ENCODE measurements around the gene INPP5F.

INPP5F gene

GRCh38 chr10:119742947-119743648, 17.2 kb downstream of the INPP5F start:
- peaks cover 16% of the 10 kb centered on the region for H3K79me2 ChIP-seq (ENCODE audit: insufficient read depth, low read length)

GRCh38 chr10:119747940-119748339, 22.1 kb downstream of the INPP5F start:
- no peak overlapping the region for H3K4me3 ChIP-seq (ENCODE audit: insufficient read depth, low read length, poor library complexity, severe bottlenecking)
- H3K36me3 ChIP-seq (ENCODE audit: low read length) = no peaks in the 10 kb centered on the region
- no peaks in the 10 kb centered on the region for H3K9me3 ChIP-seq (ENCODE audit: insufficient read depth, low read length)
- H3F3A ChIP-seq (ENCODE audit: insufficient read depth) = peaks cover 7% of the 10 kb centered on the region; the same call in 1 of the 2 replicates
- no peak overlapping the region for H2AFZ ChIP-seq (ENCODE audit: low read depth, low read length, severe bottlenecking)
- H3K9ac ChIP-seq (ENCODE audit: low read length) = no peak overlapping the region
- H3K27me3 ChIP-seq (ENCODE audit: low read length) = no peaks in the 10 kb centered on the region
- no peak overlapping the region for H3K27ac ChIP-seq (ENCODE audit: low read depth, low read length)
- H4K20me1 ChIP-seq (ENCODE audit: low read depth, low read length) = no peaks in the 10 kb centered on the region
- H3K4me2 ChIP-seq (ENCODE audit: low read depth, low read length, poor library complexity, severe bottlenecking) = no peak overlapping the region
- no peaks in the 10 kb centered on the region for H3K9me2 ChIP-seq (replicated peaks; ENCODE audit: insufficient read depth, low read length)
- 0 out of 2 replicates have a peak, but pooled peaks cover 5% of the 10 kb centered on the region for H3K79me2 ChIP-seq (ENCODE audit: insufficient read depth, low read length)
- TF ChIP-seq EZH2phosphoT487 (conservative IDR thresholded peaks at IDR 0.05; ENCODE audit: low read length) = no peak
- TF ChIP-seq, protein P1, sequence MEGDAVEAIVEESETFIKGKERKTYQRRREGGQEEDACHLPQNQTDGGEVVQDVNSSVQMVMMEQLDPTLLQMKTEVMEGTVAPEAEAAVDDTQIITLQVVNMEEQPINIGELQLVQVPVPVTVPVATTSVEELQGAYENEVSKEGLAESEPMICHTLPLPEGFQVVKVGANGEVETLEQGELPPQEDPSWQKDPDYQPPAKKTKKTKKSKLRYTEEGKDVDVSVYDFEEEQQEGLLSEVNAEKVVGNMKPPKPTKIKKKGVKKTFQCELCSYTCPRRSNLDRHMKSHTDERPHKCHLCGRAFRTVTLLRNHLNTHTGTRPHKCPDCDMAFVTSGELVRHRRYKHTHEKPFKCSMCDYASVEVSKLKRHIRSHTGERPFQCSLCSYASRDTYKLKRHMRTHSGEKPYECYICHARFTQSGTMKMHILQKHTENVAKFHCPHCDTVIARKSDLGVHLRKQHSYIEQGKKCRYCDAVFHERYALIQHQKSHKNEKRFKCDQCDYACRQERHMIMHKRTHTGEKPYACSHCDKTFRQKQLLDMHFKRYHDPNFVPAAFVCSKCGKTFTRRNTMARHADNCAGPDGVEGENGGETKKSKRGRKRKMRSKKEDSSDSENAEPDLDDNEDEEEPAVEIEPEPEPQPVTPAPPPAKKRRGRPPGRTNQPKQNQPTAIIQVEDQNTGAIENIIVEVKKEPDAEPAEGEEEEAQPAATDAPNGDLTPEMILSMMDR (IDR thresholded peaks at IDR 0.05; ENCODE audit: insufficient read depth, low read length, poor library complexity, severe bottlenecking) = no peak

More at GRCh38 chr10:119742947-119743648, 17.2 kb downstream of the INPP5F start:
- H3K4me3 ChIP-seq (ENCODE audit: insufficient read depth, low read length, poor library complexity, severe bottlenecking) = no peak overlapping the region
- H3F3A ChIP-seq (ENCODE audit: insufficient read depth) = peaks cover 7% of the 10 kb centered on the region; the same call in 1 of the 2 replicates
- H3K27ac ChIP-seq (ENCODE audit: low read depth, low read length) = no peak overlapping the region
- no peak overlapping the region for H2AFZ ChIP-seq (ENCODE audit: low read depth, low read length, severe bottlenecking)
- H3K4me2 ChIP-seq (ENCODE audit: low read depth, low read length, poor library complexity, severe bottlenecking) = no peak overlapping the region
- no peaks in the 10 kb centered on the region for H3K36me3 ChIP-seq (ENCODE audit: low read length)
- no peak for TF ChIP-seq EZH2phosphoT487 (conservative IDR thresholded peaks at IDR 0.05; ENCODE audit: low read length)
- TF ChIP-seq, protein P1 (IDR thresholded peaks at IDR 0.05; ENCODE audit: insufficient read depth, low read length, poor library complexity, severe bottlenecking) = no peak
- H3K9me2 ChIP-seq (replicated peaks; ENCODE audit: insufficient read depth, low read length) = no peaks in the 10 kb centered on the region
- no peaks in the 10 kb centered on the region for H3K9me3 ChIP-seq (ENCODE audit: insufficient read depth, low read length)
- H3K27me3 ChIP-seq (ENCODE audit: low read length) = no peaks in the 10 kb centered on the region
- no peak overlapping the region for H3K9ac ChIP-seq (ENCODE audit: low read length)
- no peaks in the 10 kb centered on the region for H4K20me1 ChIP-seq (ENCODE audit: low read depth, low read length)

- Histone ChIP-seq H3K9me2 (replicated peaks; ENCODE audit: insufficient read depth, low read length) (no peaks in the 10 kb centered on the region), H3K27ac (ENCODE audit: low read depth, low read length) (no peak overlapping the region), H3K27me3 (ENCODE audit: low read length) (no peaks in the 10 kb centered on the region), H3K79me2 (ENCODE audit: insufficient read depth, low read length) (0 out of 2 replicates have a peak, but pooled peaks cover 5% of the 10 kb centered on the region), H4K20me1 (ENCODE audit: low read depth, low read length) (no peaks in the 10 kb centered on the region), H3K4me2 (ENCODE audit: low read depth, low read length, poor library complexity, severe bottlenecking) (no peak overlapping the region), H3K36me3 (ENCODE audit: low read length) (no peaks in the 10 kb centered on the region), H3K9me3 (ENCODE audit: insufficient read depth, low read length) (no peaks in the 10 kb centered on the region), H3K9ac (ENCODE audit: low read length) (no peak overlapping the region), H3K4me3 (ENCODE audit: insufficient read depth, low read length, poor library complexity, severe bottlenecking) (no peak overlapping the region), H3F3A (ENCODE audit: insufficient read depth) (peaks cover 5% of the 10 kb centered on the region; the same call in 1 of the 2 replicates), H2AFZ (ENCODE audit: low read depth, low read length, severe bottlenecking) (no peak overlapping the region)
- TF ChIP-seq, protein P1 (IDR thresholded peaks at IDR 0.05; ENCODE audit: insufficient read depth, low read length, poor library complexity, severe bottlenecking) = no peak
- TF ChIP-seq EZH2phosphoT487 (conservative IDR thresholded peaks at IDR 0.05; ENCODE audit: low read length) = no peak
Measured at GRCh38 chr10:119748871-119749270, 23.0 kb downstream of the INPP5F start.

Measured in SU-DHL-6 (cell line).